ENCODE results near the gene TRABD2B.

DNA sequence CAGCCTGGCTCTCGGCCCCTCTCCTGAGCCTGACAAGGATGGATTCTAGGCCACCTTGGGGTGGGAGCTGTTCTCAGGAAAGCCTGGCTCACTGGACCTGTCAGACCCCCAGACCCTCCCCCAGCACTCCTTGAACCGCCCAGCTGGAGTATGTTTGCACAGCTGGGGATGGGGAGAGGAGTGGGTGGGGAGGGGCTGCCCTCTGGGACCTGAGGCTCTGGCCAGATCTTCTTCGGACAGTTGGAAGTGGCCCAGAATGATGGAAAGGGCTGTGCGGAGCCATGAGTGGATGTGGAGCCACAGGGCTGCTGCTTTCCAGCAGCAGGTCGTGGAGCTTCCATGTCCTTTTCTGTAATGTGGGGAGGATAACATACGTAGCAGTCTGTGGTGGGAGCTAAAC lies 43.0 kb upstream of the TRABD2B start:
- TF ChIP-seq, protein P1, sequence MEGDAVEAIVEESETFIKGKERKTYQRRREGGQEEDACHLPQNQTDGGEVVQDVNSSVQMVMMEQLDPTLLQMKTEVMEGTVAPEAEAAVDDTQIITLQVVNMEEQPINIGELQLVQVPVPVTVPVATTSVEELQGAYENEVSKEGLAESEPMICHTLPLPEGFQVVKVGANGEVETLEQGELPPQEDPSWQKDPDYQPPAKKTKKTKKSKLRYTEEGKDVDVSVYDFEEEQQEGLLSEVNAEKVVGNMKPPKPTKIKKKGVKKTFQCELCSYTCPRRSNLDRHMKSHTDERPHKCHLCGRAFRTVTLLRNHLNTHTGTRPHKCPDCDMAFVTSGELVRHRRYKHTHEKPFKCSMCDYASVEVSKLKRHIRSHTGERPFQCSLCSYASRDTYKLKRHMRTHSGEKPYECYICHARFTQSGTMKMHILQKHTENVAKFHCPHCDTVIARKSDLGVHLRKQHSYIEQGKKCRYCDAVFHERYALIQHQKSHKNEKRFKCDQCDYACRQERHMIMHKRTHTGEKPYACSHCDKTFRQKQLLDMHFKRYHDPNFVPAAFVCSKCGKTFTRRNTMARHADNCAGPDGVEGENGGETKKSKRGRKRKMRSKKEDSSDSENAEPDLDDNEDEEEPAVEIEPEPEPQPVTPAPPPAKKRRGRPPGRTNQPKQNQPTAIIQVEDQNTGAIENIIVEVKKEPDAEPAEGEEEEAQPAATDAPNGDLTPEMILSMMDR (IDR thresholded peaks at IDR 0.05): no peak
- TF ChIP-seq EP300 (IDR thresholded peaks at IDR 0.05) (no peak), POLR2AphosphoS5 (IDR thresholded peaks at IDR 0.05) (no peak), POLR2A (IDR thresholded peaks at IDR 0.05) (no peak)

All from upper lobe of left lung (tissue), 4 donors.